ENCODE measurements around the gene CELF5. TPM values are rescaled to one million over a fixed set of nuclear protein-coding genes. Genes with fewer than 3 reads are reported as not detected.

Gene CELF5
- total and polyA plus RNA-seq, 2 donors (not counting 1 experiment from before 2014, with no cell fraction given), result 0.15 TPM; not detected in 1

GRCh38 chr19:3206216-3206953 lies 18.1 kb upstream of the CELF5 start:
- TF ChIP-seq CTCF (IDR thresholded peaks at IDR 0.05), result no peak
- no peak for TF ChIP-seq EZH2 (IDR thresholded peaks at IDR 0.05; ENCODE audit: borderline replicate concordance, insufficient read depth, low read depth, low read length, poor library complexity, severe bottlenecking)

More at GRCh38 chr19:3206216-3206953, 18.1 kb upstream of the CELF5 start:
- Mint-ChIP-seq H3K9me3 (ENCODE audit: insufficient read depth) (no peaks in the 10 kb centered on the region), H3K4me1 (no peaks in the 10 kb centered on the region), H3K27ac (no peak overlapping the region), H3K4me3 (no peak overlapping the region), H3K27me3 (no peaks in the 10 kb centered on the region)
- Histone ChIP-seq H3K4me2 (replicated peaks; ENCODE audit: low read depth, low read length, poor library complexity, severe bottlenecking) (no peak overlapping the region), H3K4me3 (ENCODE audit: control extremely low read depth in 1 of 5, extremely low read depth in 1 of 5, insufficient read depth in 1 of 5, low read depth in 2 of 5, low read length in 4 of 5) (no peak overlapping the region), H3K27me3 (replicated peaks in 1 of 4; ENCODE audit: control extremely low read depth in 1 of 4, control insufficient read depth in 3 of 4, insufficient read depth in 4 of 4, low read length in 3 of 4) (no peaks in the 10 kb centered on the region), H3K9ac (ENCODE audit: low read length) (no peak overlapping the region), H3K27ac (ENCODE audit: low read length in 2 of 2) (no peak overlapping the region), H3K36me3 (replicated peaks in 1 of 2; ENCODE audit: control extremely low read depth in 1 of 2, control insufficient read depth in 1 of 2, extremely low read depth in 1 of 2, insufficient read depth in 2 of 2, low read length in 1 of 2) (peaks cover 0 to 44% of the 10 kb centered on the region in 2 experiments), H2AFZ (ENCODE audit: insufficient read depth, low read depth, low read length, poor library complexity, severe bottlenecking) (no peak overlapping the region), H3K4me1 (ENCODE audit: control insufficient read depth in 2 of 2, insufficient read depth in 2 of 2, low read length in 2 of 2) (no peaks in the 10 kb centered on the region), H4K20me1 (ENCODE audit: control insufficient read depth, insufficient read depth, low read length, poor library complexity, severe bottlenecking) (peaks cover 6% of the 10 kb centered on the region), H3K9me3 (ENCODE audit: control extremely low read depth in 1 of 3, control insufficient read depth in 2 of 3, insufficient read depth in 1 of 3, low read length in 2 of 3) (no peaks in the 10 kb centered on the region), H3K79me2 (ENCODE audit: control insufficient read depth, insufficient read depth, low read length) (no peaks in the 10 kb centered on the region)
- WGBS (ENCODE audit: insufficient coverage), result 99% methylated on average over 15 of the region's 28 CpGs
- ATAC-seq (ENCODE audit: low read depth) (no peak), DNase-seq (no peak)
- ChIA-PET POLR2A (interaction anchor here (0.5 kb wide), 1 partner anchor 255 kb away, joined by 4 read pairs; no protein-coding TSS in a partner anchor), CTCF (no interaction called here)
- intact Hi-C loops (cut with micrococcal nuclease), result no loop called here

Measured in B cell (primary cell).